NCI-H1694 treated with DMSO at 0.1 percent for 48 hours (cell line): ENCODE measurements around the gene RBM42.

ENCODE experiments used
- DNase-seq: peaks from one replicate; lab custom pipeline; 2025; lab: John Stamatoyannopoulos, UW

The RBM42 gene

GRCh38 chr19:35621708-35622107, 7.1 kb upstream of the RBM42 start:
- DNase-seq: no peak

- DNase-seq: no peak
Measured at GRCh38 chr19:35622750-35623149, 6.1 kb upstream of the RBM42 start.

- DNase-seq: no peak
Measured at GRCh38 chr19:35623327-35624010, 5.4 kb upstream of the RBM42 start.

- no peak for DNase-seq
Measured at GRCh38 chr19:35628264-35628564, 622 bp upstream of the RBM42 start.

GRCh38 chr19:35629332-35629633, 447 bp downstream of the RBM42 start:
- no peak for DNase-seq

GRCh38 chr19:35633727-35634440, 5.0 kb downstream of the RBM42 start:
- no peak for DNase-seq

- DNase-seq: no peak
Measured at GRCh38 chr19:35636651-35637050, 7.8 kb downstream of the RBM42 start.

GRCh38 chr19:35637165-35637564, 8.3 kb downstream of the RBM42 start:
- DNase-seq: no peak

GRCh38 chr19:35639321-35639639, 10.4 kb downstream of the RBM42 start:
- no peak for DNase-seq

GRCh38 chr19:35639863-35640262, 11.0 kb downstream of the RBM42 start:
- no peak for DNase-seq

- DNase-seq: no peak
Measured at GRCh38 chr19:35641515-35642151, 12.8 kb downstream of the RBM42 start, which contains the start of gene ETV2. TSS of gene ETV2 (plus strand) at chr19:35641745. CDS start at chr19:35642461, 716 bp downstream.

- DNase-seq: no peak
Measured at GRCh38 chr19:35642312-35642711, 13.5 kb downstream of the RBM42 start.

GRCh38 chr19:35642798-35643254, 14.0 kb downstream of the RBM42 start:
- no peak for DNase-seq

GRCh38 chr19:35643255-35644205, 14.7 kb downstream of the RBM42 start:
- DNase-seq: peak; percentile 74

GRCh38 chr19:35644206-35644986, 15.6 kb downstream of the RBM42 start:
- DNase-seq: peak; percentile 90

GRCh38 chr19:35644987-35645679, 16.3 kb downstream of the RBM42 start:
- DNase-seq: peak; percentile 36

- DNase-seq: no peak
Measured at GRCh38 chr19:35645680-35646511, 17.1 kb downstream of the RBM42 start.

GRCh38 chr19:35648017-35648961, 19.5 kb downstream of the RBM42 start, which contains the start of gene COX6B1:
TSS of gene COX6B1 (plus strand) at chr19:35648323. CDS start at chr19:35651244, 2,921 bp downstream.
- DNase-seq: peak; percentile 99

- no peak for DNase-seq
Measured at GRCh38 chr19:35650581-35650980, 21.7 kb downstream of the RBM42 start.
